Loucy (cell line): ENCODE measurements around the gene SPATA13.
"Not testable (repeated sequence)": the region's sequence is repeated elsewhere in the genome, so short reads cannot be mapped to it uniquely, and the experiment has no call there.

ENCODE experiments used
- CTCF ChIP-seq: fragments of 200-600 bp; sonication (generic); conservative IDR thresholded peaks from 2 replicates; pipeline ENCODE4 v1.5.1; 2014; ENCODE audit warnings: mild to moderate bottlenecking, antibody characterized with exemption, low read length
- EZH2phosphoT487 ChIP-seq: fragments of 200-600 bp; IDR thresholded peaks from 2 replicates; pipeline ENCODE4 v1.6.1; 2018; ENCODE audit warnings: antibody characterized with exemption, mild to moderate bottlenecking, moderate library complexity, borderline replicate concordance

GRCh38 chr13:24122045-24122444 lies 38.5 kb upstream of the SPATA13 start:
- TF ChIP-seq CTCF, EZH2phosphoT487: not testable (repeated sequence)
